Measurements from ENCODE around the gene CAMK4.
"Not testable (repeated sequence)": the region's sequence is repeated elsewhere in the genome, so short reads cannot be mapped to it uniquely, and the experiment has no call there.

The CAMK4 gene

GRCh38 chr5:111280282-111280951 is 56.2 kb downstream of the CAMK4 start:
- Histone ChIP-seq H3K27ac (ENCODE audit: low read length) (no peak overlapping the region), H3K9me3 (ENCODE audit: control insufficient read depth in 2 of 2, low read length in 2 of 2) (no peaks in the 10 kb centered on the region)

GRCh38 chr5:111282798-111283197 is 58.6 kb downstream of the CAMK4 start:
- Histone ChIP-seq H3K4me3 (ENCODE audit: low read length in 2 of 2) (no peak overlapping the region), H3K9ac (ENCODE audit: low read length in 2 of 2) (no peak overlapping the region), H3K36me3 (ENCODE audit: control insufficient read depth in 2 of 2, insufficient read depth in 2 of 2, low read length in 2 of 2) (no peaks in the 10 kb centered on the region), H3K27me3 (ENCODE audit: control insufficient read depth in 1 of 2, insufficient read depth in 2 of 2, low read length in 2 of 2) (no peaks in the 10 kb centered on the region), H3K4me1 (ENCODE audit: control insufficient read depth, insufficient read depth, low read length) (no peaks in the 10 kb centered on the region), H3K27ac (ENCODE audit: low read length) (no peak overlapping the region), H3K9me3 (ENCODE audit: control insufficient read depth in 2 of 2, low read length in 2 of 2) (no peaks in the 10 kb centered on the region)

More at GRCh38 chr5:111280282-111280951, 56.2 kb downstream of the CAMK4 start:
- Histone ChIP-seq H3K4me3 (ENCODE audit: low read length in 2 of 2) (no peak overlapping the region), H3K9ac (ENCODE audit: low read length in 2 of 2) (no peak overlapping the region), H3K4me1 (ENCODE audit: control insufficient read depth, insufficient read depth, low read length) (no peaks in the 10 kb centered on the region), H3K36me3 (ENCODE audit: control insufficient read depth in 2 of 2, insufficient read depth in 2 of 2, low read length in 2 of 2) (no peaks in the 10 kb centered on the region), H3K27me3 (ENCODE audit: control insufficient read depth in 1 of 2, insufficient read depth in 2 of 2, low read length in 2 of 2) (no peaks in the 10 kb centered on the region)

GRCh38 chr5:111284825-111285224 is 60.6 kb downstream of the CAMK4 start:
- Histone ChIP-seq H3K36me3 (ENCODE audit: control insufficient read depth in 2 of 2, insufficient read depth in 2 of 2, low read length in 2 of 2) (no peaks in the 10 kb centered on the region), H3K27me3 (ENCODE audit: control insufficient read depth in 1 of 2, insufficient read depth in 2 of 2, low read length in 2 of 2) (no peaks in the 10 kb centered on the region), H3K9ac (ENCODE audit: low read length in 2 of 2) (no peak overlapping the region), H3K4me1 (ENCODE audit: control insufficient read depth, insufficient read depth, low read length) (no peaks in the 10 kb centered on the region), H3K4me3 (ENCODE audit: low read length in 2 of 2) (no peak overlapping the region), H3K27ac (ENCODE audit: low read length) (no peak overlapping the region), H3K9me3 (ENCODE audit: control insufficient read depth in 2 of 2, low read length in 2 of 2) (no peaks in the 10 kb centered on the region)

GRCh38 chr5:111294551-111294950 is 70.4 kb downstream of the CAMK4 start:
- Histone ChIP-seq H3K4me1 (ENCODE audit: control insufficient read depth, insufficient read depth, low read length) (no peaks in the 10 kb centered on the region), H3K9me3 (ENCODE audit: control insufficient read depth in 2 of 2, low read length in 2 of 2) (no peaks in the 10 kb centered on the region), H3K4me3 (ENCODE audit: low read length in 2 of 2) (no peak overlapping the region), H3K27ac (ENCODE audit: low read length) (no peak overlapping the region), H3K27me3 (ENCODE audit: control insufficient read depth in 1 of 2, insufficient read depth in 2 of 2, low read length in 2 of 2) (no peaks in the 10 kb centered on the region), H3K36me3 (ENCODE audit: control insufficient read depth in 2 of 2, insufficient read depth in 2 of 2, low read length in 2 of 2) (no peaks in the 10 kb centered on the region), H3K9ac (ENCODE audit: low read length in 2 of 2) (no peak overlapping the region)

GRCh38 chr5:111295649-111296048 is 71.5 kb downstream of the CAMK4 start:
- Histone ChIP-seq H3K9me3 (ENCODE audit: control insufficient read depth in 2 of 2, low read length in 2 of 2) (no peaks in the 10 kb centered on the region), H3K4me3 (ENCODE audit: low read length in 2 of 2) (no peak overlapping the region), H3K9ac (ENCODE audit: low read length in 2 of 2) (no peak overlapping the region), H3K4me1 (ENCODE audit: control insufficient read depth, insufficient read depth, low read length) (no peaks in the 10 kb centered on the region), H3K27me3 (ENCODE audit: control insufficient read depth in 1 of 2, insufficient read depth in 2 of 2, low read length in 2 of 2) (no peaks in the 10 kb centered on the region), H3K27ac (ENCODE audit: low read length) (no peak overlapping the region), H3K36me3 (ENCODE audit: control insufficient read depth in 2 of 2, insufficient read depth in 2 of 2, low read length in 2 of 2) (no peaks in the 10 kb centered on the region)

- H3K27ac ChIP-seq (ENCODE audit: low read length): no peak overlapping the region
- H3K4me1 ChIP-seq (ENCODE audit: control insufficient read depth, insufficient read depth, low read length): no peaks in the 10 kb centered on the region
- no peaks in the 10 kb centered on the region for H3K27me3 ChIP-seq (ENCODE audit: control insufficient read depth in 1 of 2, insufficient read depth in 2 of 2, low read length in 2 of 2)
- H3K9me3 ChIP-seq (ENCODE audit: control insufficient read depth in 2 of 2, low read length in 2 of 2): no peaks in the 10 kb centered on the region
- no peak overlapping the region for H3K4me3 ChIP-seq (ENCODE audit: low read length in 2 of 2)
- no peaks in the 10 kb centered on the region for H3K36me3 ChIP-seq (ENCODE audit: control insufficient read depth in 2 of 2, insufficient read depth in 2 of 2, low read length in 2 of 2)
- no peak overlapping the region for H3K9ac ChIP-seq (ENCODE audit: low read length in 2 of 2)
These were observed 72.4 kb downstream of the CAMK4 start for GRCh38 chr5:111296570-111296969.

- H3K4me1 ChIP-seq (ENCODE audit: control insufficient read depth, insufficient read depth, low read length): no peaks in the 10 kb centered on the region
- no peaks in the 10 kb centered on the region for H3K27me3 ChIP-seq (ENCODE audit: control insufficient read depth in 1 of 2, insufficient read depth in 2 of 2, low read length in 2 of 2)
- H3K36me3 ChIP-seq (ENCODE audit: control insufficient read depth in 2 of 2, insufficient read depth in 2 of 2, low read length in 2 of 2): no peaks in the 10 kb centered on the region
- no peak overlapping the region for H3K4me3 ChIP-seq (ENCODE audit: low read length in 2 of 2)
- H3K27ac ChIP-seq (ENCODE audit: low read length): no peak overlapping the region
- H3K9me3 ChIP-seq (ENCODE audit: control insufficient read depth in 2 of 2, low read length in 2 of 2): no peaks in the 10 kb centered on the region
- H3K9ac ChIP-seq (ENCODE audit: low read length in 2 of 2): no peak overlapping the region
These were observed 74.9 kb downstream of the CAMK4 start for GRCh38 chr5:111299067-111299481.

GRCh38 chr5:111299831-111300432 is 75.7 kb downstream of the CAMK4 start:
- H3K36me3 ChIP-seq (ENCODE audit: control insufficient read depth in 2 of 2, insufficient read depth in 2 of 2, low read length in 2 of 2): no peaks in the 10 kb centered on the region
- no peaks in the 10 kb centered on the region for H3K9me3 ChIP-seq (ENCODE audit: control insufficient read depth in 2 of 2, low read length in 2 of 2)
- H3K27me3 ChIP-seq (ENCODE audit: control insufficient read depth in 1 of 2, insufficient read depth in 2 of 2, low read length in 2 of 2): no peaks in the 10 kb centered on the region
- H3K4me1 ChIP-seq (ENCODE audit: control insufficient read depth, insufficient read depth, low read length): no peaks in the 10 kb centered on the region
- H3K27ac ChIP-seq (ENCODE audit: low read length): no peak overlapping the region
- H3K4me3 ChIP-seq (ENCODE audit: low read length in 2 of 2): no peak overlapping the region
- H3K9ac ChIP-seq (ENCODE audit: low read length in 2 of 2): no peak overlapping the region

GRCh38 chr5:111301264-111301663 is 77.1 kb downstream of the CAMK4 start:
- no peak overlapping the region for H3K4me3 ChIP-seq (ENCODE audit: low read length in 2 of 2)
- H3K4me1 ChIP-seq (ENCODE audit: control insufficient read depth, insufficient read depth, low read length): no peaks in the 10 kb centered on the region
- H3K9ac ChIP-seq (ENCODE audit: low read length in 2 of 2): no peak overlapping the region
- no peaks in the 10 kb centered on the region for H3K9me3 ChIP-seq (ENCODE audit: control insufficient read depth in 2 of 2, low read length in 2 of 2)
- H3K27me3 ChIP-seq (ENCODE audit: control insufficient read depth in 1 of 2, insufficient read depth in 2 of 2, low read length in 2 of 2): no peaks in the 10 kb centered on the region
- H3K36me3 ChIP-seq (ENCODE audit: control insufficient read depth in 2 of 2, insufficient read depth in 2 of 2, low read length in 2 of 2): no peaks in the 10 kb centered on the region
- H3K27ac ChIP-seq (ENCODE audit: low read length): no peak overlapping the region

- H3K27ac ChIP-seq (ENCODE audit: low read length); H3K9ac ChIP-seq (ENCODE audit: low read length in 2 of 2); H3K4me1 ChIP-seq (ENCODE audit: control insufficient read depth, insufficient read depth, low read length); H3K27me3 ChIP-seq (ENCODE audit: control insufficient read depth in 1 of 2, insufficient read depth in 2 of 2, low read length in 2 of 2); H3K4me3 ChIP-seq (ENCODE audit: low read length in 2 of 2); H3K9me3 ChIP-seq (ENCODE audit: control insufficient read depth in 2 of 2, low read length in 2 of 2); H3K36me3 ChIP-seq (ENCODE audit: control insufficient read depth in 2 of 2, insufficient read depth in 2 of 2, low read length in 2 of 2): not testable (repeated sequence)
These were observed 77.9 kb downstream of the CAMK4 start for GRCh38 chr5:111302043-111302442.

- Histone ChIP-seq H3K9ac (ENCODE audit: low read length in 2 of 2) (no peak overlapping the region), H3K27me3 (ENCODE audit: control insufficient read depth in 1 of 2, insufficient read depth in 2 of 2, low read length in 2 of 2) (no peaks in the 10 kb centered on the region), H3K4me1 (ENCODE audit: control insufficient read depth, insufficient read depth, low read length) (no peaks in the 10 kb centered on the region), H3K36me3 (ENCODE audit: control insufficient read depth in 2 of 2, insufficient read depth in 2 of 2, low read length in 2 of 2) (no peaks in the 10 kb centered on the region), H3K27ac (ENCODE audit: low read length) (no peak overlapping the region), H3K9me3 (ENCODE audit: control insufficient read depth in 2 of 2, low read length in 2 of 2) (peaks cover 0 to 3% of the 10 kb centered on the region in 2 donors), H3K4me3 (ENCODE audit: low read length in 2 of 2) (no peak overlapping the region)
These were observed 84.8 kb downstream of the CAMK4 start for GRCh38 chr5:111308951-111309350.
